H9 (cell line): ENCODE data around the gene CSF1. TPM values are rescaled to one million over a fixed set of nuclear protein-coding genes. Genes with fewer than 3 reads are reported as not detected.

Source experiments
- DNase-seq: peaks from one replicate; pipeline ENCODE4 v3.0.0-alpha.2; 2017
- H2AFZ ChIP-seq: one replicate; pipeline ENCODE4 v1.6.1; 2013; ENCODE audit warnings: mild to moderate bottlenecking, low read length, control low read depth, moderate library complexity
- H2AK5ac ChIP-seq: 2 replicates; pipeline ENCODE4 v1.6.1; 2013; ENCODE audit warnings: low read length, control low read depth, mixed read lengths; ENCODE audit not compliant: insufficient read length
- H2BK120ac ChIP-seq: one replicate; pipeline ENCODE4 v1.6.1; 2013; ENCODE audit warnings: low read depth, mild to moderate bottlenecking, low read length, control low read depth, inconsistent platforms; ENCODE audit not compliant: poor library complexity, severe bottlenecking
- H2BK12ac ChIP-seq: 2 replicates; pipeline ENCODE4 v1.6.1; 2013; ENCODE audit warnings: low read length, control low read depth, mixed read lengths, low read depth; ENCODE audit not compliant: insufficient read length
- H2BK15ac ChIP-seq: 2 replicates; pipeline ENCODE4 v1.6.1; 2013; ENCODE audit warnings: low read depth, low read length, control low read depth
- H2BK20ac ChIP-seq: one replicate; pipeline ENCODE4 v1.6.1; 2013; ENCODE audit warnings: low read depth, mild to moderate bottlenecking, low read length, control low read depth, inconsistent platforms; ENCODE audit not compliant: poor library complexity, severe bottlenecking
- H2BK5ac ChIP-seq: 2 replicates; pipeline ENCODE4 v1.6.1; 2013; ENCODE audit warnings: low read length, control low read depth, mixed read lengths; ENCODE audit not compliant: insufficient read length
- H3K14ac ChIP-seq: 2 replicates; pipeline ENCODE4 v1.6.1; 2013; ENCODE audit warnings: low read length, control low read depth; ENCODE audit not compliant: insufficient read depth
- H3K18ac ChIP-seq: 2 replicates; pipeline ENCODE4 v1.6.1; 2013; ENCODE audit warnings: low read depth, mild to moderate bottlenecking, mixed read lengths, low read length, control low read depth; ENCODE audit not compliant: insufficient read length
- H3K23ac ChIP-seq: 2 replicates; pipeline ENCODE4 v1.6.1; 2013; ENCODE audit warnings: low read length, control low read depth, mixed read lengths, low read depth; ENCODE audit not compliant: insufficient read length
- H3K23me2 ChIP-seq: 2 replicates; pipeline ENCODE4 v1.6.1; 2013; ENCODE audit warnings: low read depth, mild to moderate bottlenecking, mixed read lengths, low read length, control low read depth; ENCODE audit not compliant: insufficient read length, poor library complexity, severe bottlenecking
- H3K27ac ChIP-seq: 2 replicates; pipeline ENCODE4 v1.5.1; 2013; ENCODE audit warnings: low read length, control low read depth, mixed read lengths, low read depth; ENCODE audit not compliant: insufficient read length
- H3K27me3 ChIP-seq: 2 replicates; pipeline ENCODE4 v1.6.1; 2013; ENCODE audit warnings: low read length, control low read depth, inconsistent platforms; ENCODE audit not compliant: insufficient read depth
- H3K4ac ChIP-seq: 2 replicates; pipeline ENCODE4 v1.6.1; 2013; ENCODE audit warnings: low read depth, mild to moderate bottlenecking, control low read depth, inconsistent platforms, low read length, moderate library complexity
- H3K4me1 ChIP-seq: 2 replicates; pipeline ENCODE4 v1.6.1; 2013; ENCODE audit warnings: low read length, control low read depth, inconsistent platforms; ENCODE audit not compliant: insufficient read depth
- H3K4me2 ChIP-seq: 2 replicates; pipeline ENCODE4 v1.6.1; 2013; ENCODE audit warnings: low read length, control low read depth, mixed read lengths; ENCODE audit not compliant: insufficient read length, insufficient read depth
- H3K56ac ChIP-seq: 2 replicates; pipeline ENCODE4 v1.6.1; 2013; ENCODE audit warnings: low read depth, mild to moderate bottlenecking, mixed read lengths, low read length, control low read depth; ENCODE audit not compliant: insufficient read length
- H3K79me1 ChIP-seq: 2 replicates; pipeline ENCODE4 v1.6.1; 2013; ENCODE audit warnings: low read depth, mild to moderate bottlenecking, moderate library complexity, low read length, control low read depth, inconsistent platforms; ENCODE audit not compliant: insufficient read depth, poor library complexity, severe bottlenecking
- H3K79me2 ChIP-seq: 2 replicates; pipeline ENCODE4 v1.6.1; 2013; ENCODE audit warnings: low read length, control low read depth, inconsistent platforms; ENCODE audit not compliant: insufficient read depth
- H3K9ac ChIP-seq: 2 replicates; pipeline ENCODE4 v1.6.1; 2013; ENCODE audit warnings: low read length, control low read depth, mixed read lengths; ENCODE audit not compliant: insufficient read length; ENCODE audit errors: extremely low read depth
- H3K9me3 ChIP-seq: one replicate; pipeline ENCODE4 v1.6.1; 2013; ENCODE audit warnings: low read depth, low read length, inconsistent platforms; ENCODE audit not compliant: control insufficient read depth
- H3T11ph ChIP-seq: one replicate; pipeline ENCODE4 v1.6.1; 2013; ENCODE audit warnings: mild to moderate bottlenecking, low read length, control low read depth, inconsistent platforms
- H4K20me1 ChIP-seq: one replicate; pipeline ENCODE4 v1.6.1; 2013; ENCODE audit not compliant: control insufficient read depth, insufficient read length, insufficient read depth
- H4K5ac ChIP-seq: 2 replicates; pipeline ENCODE4 v1.6.1; 2013; ENCODE audit warnings: low read depth, mild to moderate bottlenecking, mixed read lengths, low read length, control low read depth; ENCODE audit not compliant: insufficient read length
- H4K8ac ChIP-seq: replicated peaks from 2 replicates; pipeline ENCODE4 v1.6.1; 2013; ENCODE audit warnings: low read length, control low read depth, mixed read lengths, low read depth; ENCODE audit not compliant: insufficient read length
- H4K91ac ChIP-seq: 2 replicates; pipeline ENCODE4 v1.6.1; 2013; ENCODE audit warnings: low read depth, mild to moderate bottlenecking, moderate library complexity, mixed read lengths, low read length, control low read depth; ENCODE audit not compliant: insufficient read length
- H3K27ac Mint-ChIP-seq, 3 experiments: 2 replicates in 2 of 3; 3 replicates in 1 of 3; pipeline ENCODE4 v1.8.0; 2020 to 2021; ENCODE audit warnings: mixed read lengths in 3 of 3, mild to moderate bottlenecking in 1 of 3, moderate library complexity in 1 of 3
- H3K27me3 Mint-ChIP-seq: 2 replicates; pipeline ENCODE4 v1.8.0; 2021; ENCODE audit warnings: low read depth, mild to moderate bottlenecking, moderate library complexity, mixed read lengths
- H3K36me3 Mint-ChIP-seq, 3 experiments: 2 replicates in 2 of 3; 3 replicates in 1 of 3; pipeline ENCODE4 v1.8.0; 2020 to 2021; ENCODE audit warnings: low read depth in 3 of 3, mixed read lengths in 3 of 3; ENCODE audit not compliant: insufficient read depth in 1 of 3
- H3K4me1 Mint-ChIP-seq, 2 experiments: 2 replicates each; pipeline ENCODE4 v1.8.0; 2020; ENCODE audit warnings: mixed read lengths in 2 of 2
- H3K4me3 Mint-ChIP-seq, 2 experiments: 2 replicates in 1 of 2; 3 replicates in 1 of 2; pipeline ENCODE4 v1.8.0; 2020 to 2021; ENCODE audit warnings: mild to moderate bottlenecking in 2 of 2, mixed read lengths in 2 of 2, moderate library complexity in 1 of 2
- H3K9me3 Mint-ChIP-seq, 2 experiments: 2 replicates in 1 of 2; 3 replicates in 1 of 2; pipeline ENCODE4 v1.8.0; 2020; ENCODE audit warnings: mild to moderate bottlenecking in 2 of 2, mixed read lengths in 2 of 2, moderate library complexity in 1 of 2
- WGBS: extraction: QIAGEN DNeasy Blood & Tissue Kit; methylation state at CpG from one replicate; pipeline ENCODE4 v1.1.7; 2013; ENCODE audit warnings: missing lambda C conversion rate, low lambda C conversion rate, mixed read lengths; ENCODE audit not compliant: insufficient read length; ENCODE audit errors: extremely low coverage; 5-methylcytosine and 5-hydroxymethylcytosine counted together
- total RNA-seq: library from RNA; stranded (reverse); gene quantifications from 2 replicates; pipeline ENCODE4 v1.2.1, GENCODE V29; 2021
- TF ChIP-seq, protein P1 (sequence below): fragments of 200-600 bp; sonication (generic); conservative IDR thresholded peaks from 3 replicates; pipeline ENCODE4 v1.8.0; 2021; ENCODE audit warnings: antibody characterized with exemption, mild to moderate bottlenecking

CSF1 gene
- total RNA-seq, 1 experiment from 2014 or later, result 2.3 TPM

DNA sequence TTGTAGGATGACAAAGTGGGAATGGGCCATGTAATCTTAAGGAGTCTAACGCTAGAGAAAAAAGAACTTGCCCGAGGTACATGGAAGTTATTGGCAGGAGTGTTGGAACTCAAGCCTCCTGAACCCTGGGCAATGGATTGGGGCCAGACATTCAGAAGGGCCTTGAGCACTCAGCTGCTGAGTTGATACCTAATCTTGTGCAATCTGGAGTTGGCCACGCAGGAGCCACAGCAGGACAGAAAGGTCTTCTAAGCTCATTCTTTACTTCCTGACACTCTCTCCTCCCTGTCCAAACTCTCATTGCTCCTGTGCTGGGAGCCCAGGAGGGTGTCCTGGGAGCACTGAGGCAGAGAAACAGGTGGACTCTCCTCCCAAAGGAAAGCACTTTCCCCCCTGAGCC is 25.1 kb upstream of the CSF1 start:
- no peak overlapping the region for H3K4ac ChIP-seq
- no peak overlapping the region for H3K9ac ChIP-seq
- H2BK120ac ChIP-seq, result no peak overlapping the region
- WGBS, result no CpG with 5 or more reads among the region's 3 CpGs
- no peak overlapping the region for H3K27ac ChIP-seq
- no peak overlapping the region for H2BK15ac ChIP-seq
- no peaks in the 10 kb centered on the region for H4K20me1 ChIP-seq
- DNase-seq, result no peak
- Mint-ChIP-seq H3K9me3 (no peaks in the 10 kb centered on the region), H3K27me3 (peaks cover 1% of the 10 kb centered on the region; the same call in 1 of the 2 replicates), H3K36me3 (peaks cover 0 to 5% (median 0%) of the 10 kb centered on the region in 3 experiments; a peak in 1 of 7 replicates), H3K4me1 (peaks cover 29 to 37% of the 10 kb centered on the region in 2 experiments), H3K27ac (no peak overlapping the region), H3K4me3 (no peak overlapping the region)
- H4K8ac ChIP-seq, result no peak overlapping the region
- no peaks in the 10 kb centered on the region for H3K27me3 ChIP-seq
- H4K5ac ChIP-seq, result no peak overlapping the region
- TF ChIP-seq, protein P1, sequence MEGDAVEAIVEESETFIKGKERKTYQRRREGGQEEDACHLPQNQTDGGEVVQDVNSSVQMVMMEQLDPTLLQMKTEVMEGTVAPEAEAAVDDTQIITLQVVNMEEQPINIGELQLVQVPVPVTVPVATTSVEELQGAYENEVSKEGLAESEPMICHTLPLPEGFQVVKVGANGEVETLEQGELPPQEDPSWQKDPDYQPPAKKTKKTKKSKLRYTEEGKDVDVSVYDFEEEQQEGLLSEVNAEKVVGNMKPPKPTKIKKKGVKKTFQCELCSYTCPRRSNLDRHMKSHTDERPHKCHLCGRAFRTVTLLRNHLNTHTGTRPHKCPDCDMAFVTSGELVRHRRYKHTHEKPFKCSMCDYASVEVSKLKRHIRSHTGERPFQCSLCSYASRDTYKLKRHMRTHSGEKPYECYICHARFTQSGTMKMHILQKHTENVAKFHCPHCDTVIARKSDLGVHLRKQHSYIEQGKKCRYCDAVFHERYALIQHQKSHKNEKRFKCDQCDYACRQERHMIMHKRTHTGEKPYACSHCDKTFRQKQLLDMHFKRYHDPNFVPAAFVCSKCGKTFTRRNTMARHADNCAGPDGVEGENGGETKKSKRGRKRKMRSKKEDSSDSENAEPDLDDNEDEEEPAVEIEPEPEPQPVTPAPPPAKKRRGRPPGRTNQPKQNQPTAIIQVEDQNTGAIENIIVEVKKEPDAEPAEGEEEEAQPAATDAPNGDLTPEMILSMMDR, result no peak
- H3K23ac ChIP-seq, result no peak overlapping the region
- H2AFZ ChIP-seq, result no peak overlapping the region
- no peak overlapping the region for H2BK5ac ChIP-seq
- no peaks in the 10 kb centered on the region for H3K4me1 ChIP-seq
- no peak overlapping the region for H3K56ac ChIP-seq
- H2BK20ac ChIP-seq, result no peak overlapping the region
- H3K23me2 ChIP-seq, result no peaks in the 10 kb centered on the region
- no peak overlapping the region for H2BK12ac ChIP-seq
- no peak overlapping the region for H3K4me2 ChIP-seq
- no peak overlapping the region for H2AK5ac ChIP-seq
- no peaks in the 10 kb centered on the region for H3K79me1 ChIP-seq
- no peak overlapping the region for H3T11ph ChIP-seq
- no peak overlapping the region for H3K18ac ChIP-seq
- no peaks in the 10 kb centered on the region for H3K79me2 ChIP-seq
- no peak overlapping the region for H4K91ac ChIP-seq
- H3K14ac ChIP-seq, result no peak overlapping the region
- no peaks in the 10 kb centered on the region for H3K9me3 ChIP-seq
